Measurements from ENCODE around the gene HDAC5.

The HDAC5 gene

DNA sequence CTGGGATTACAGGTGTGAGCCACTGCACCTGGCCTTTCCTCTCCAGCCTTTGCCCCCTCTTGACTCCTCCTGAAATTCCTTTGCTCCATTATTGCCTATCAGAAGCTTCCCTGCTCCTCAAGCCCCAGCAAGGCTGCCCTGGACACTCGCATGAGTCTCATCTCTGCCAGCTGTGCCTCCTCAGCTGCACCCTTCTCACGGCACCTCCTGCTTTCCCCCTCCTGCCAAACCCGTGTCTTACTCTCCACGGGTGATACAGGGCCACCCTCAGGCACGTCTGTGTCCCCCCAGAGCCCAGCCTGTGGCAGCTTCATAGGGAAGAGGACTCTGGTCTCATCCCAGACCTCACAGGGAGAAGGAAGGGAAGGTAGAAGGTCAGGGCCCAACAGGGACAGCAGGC, 37.5 kb downstream of the HDAC5 start:
- no peak overlapping the region for H3K27ac ChIP-seq (replicated peaks)
- no peaks in the 10 kb centered on the region for H3K27me3 ChIP-seq (ENCODE audit: insufficient read depth, poor library complexity, severe bottlenecking)
- TF ChIP-seq, protein P1, sequence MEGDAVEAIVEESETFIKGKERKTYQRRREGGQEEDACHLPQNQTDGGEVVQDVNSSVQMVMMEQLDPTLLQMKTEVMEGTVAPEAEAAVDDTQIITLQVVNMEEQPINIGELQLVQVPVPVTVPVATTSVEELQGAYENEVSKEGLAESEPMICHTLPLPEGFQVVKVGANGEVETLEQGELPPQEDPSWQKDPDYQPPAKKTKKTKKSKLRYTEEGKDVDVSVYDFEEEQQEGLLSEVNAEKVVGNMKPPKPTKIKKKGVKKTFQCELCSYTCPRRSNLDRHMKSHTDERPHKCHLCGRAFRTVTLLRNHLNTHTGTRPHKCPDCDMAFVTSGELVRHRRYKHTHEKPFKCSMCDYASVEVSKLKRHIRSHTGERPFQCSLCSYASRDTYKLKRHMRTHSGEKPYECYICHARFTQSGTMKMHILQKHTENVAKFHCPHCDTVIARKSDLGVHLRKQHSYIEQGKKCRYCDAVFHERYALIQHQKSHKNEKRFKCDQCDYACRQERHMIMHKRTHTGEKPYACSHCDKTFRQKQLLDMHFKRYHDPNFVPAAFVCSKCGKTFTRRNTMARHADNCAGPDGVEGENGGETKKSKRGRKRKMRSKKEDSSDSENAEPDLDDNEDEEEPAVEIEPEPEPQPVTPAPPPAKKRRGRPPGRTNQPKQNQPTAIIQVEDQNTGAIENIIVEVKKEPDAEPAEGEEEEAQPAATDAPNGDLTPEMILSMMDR (IDR thresholded peaks at IDR 0.05; ENCODE audit: insufficient read depth, low read length): no peak
- TF ChIP-seq SPI1 (IDR thresholded peaks at IDR 0.05; ENCODE audit: borderline replicate concordance, low read depth): no peak
- no peak for TF ChIP-seq GABPA (IDR thresholded peaks at IDR 0.05; ENCODE audit: low read depth)
- no peak for TF ChIP-seq POLR2AphosphoS5 (IDR thresholded peaks at IDR 0.05; ENCODE audit: low read depth)
- TF ChIP-seq, protein P2, sequence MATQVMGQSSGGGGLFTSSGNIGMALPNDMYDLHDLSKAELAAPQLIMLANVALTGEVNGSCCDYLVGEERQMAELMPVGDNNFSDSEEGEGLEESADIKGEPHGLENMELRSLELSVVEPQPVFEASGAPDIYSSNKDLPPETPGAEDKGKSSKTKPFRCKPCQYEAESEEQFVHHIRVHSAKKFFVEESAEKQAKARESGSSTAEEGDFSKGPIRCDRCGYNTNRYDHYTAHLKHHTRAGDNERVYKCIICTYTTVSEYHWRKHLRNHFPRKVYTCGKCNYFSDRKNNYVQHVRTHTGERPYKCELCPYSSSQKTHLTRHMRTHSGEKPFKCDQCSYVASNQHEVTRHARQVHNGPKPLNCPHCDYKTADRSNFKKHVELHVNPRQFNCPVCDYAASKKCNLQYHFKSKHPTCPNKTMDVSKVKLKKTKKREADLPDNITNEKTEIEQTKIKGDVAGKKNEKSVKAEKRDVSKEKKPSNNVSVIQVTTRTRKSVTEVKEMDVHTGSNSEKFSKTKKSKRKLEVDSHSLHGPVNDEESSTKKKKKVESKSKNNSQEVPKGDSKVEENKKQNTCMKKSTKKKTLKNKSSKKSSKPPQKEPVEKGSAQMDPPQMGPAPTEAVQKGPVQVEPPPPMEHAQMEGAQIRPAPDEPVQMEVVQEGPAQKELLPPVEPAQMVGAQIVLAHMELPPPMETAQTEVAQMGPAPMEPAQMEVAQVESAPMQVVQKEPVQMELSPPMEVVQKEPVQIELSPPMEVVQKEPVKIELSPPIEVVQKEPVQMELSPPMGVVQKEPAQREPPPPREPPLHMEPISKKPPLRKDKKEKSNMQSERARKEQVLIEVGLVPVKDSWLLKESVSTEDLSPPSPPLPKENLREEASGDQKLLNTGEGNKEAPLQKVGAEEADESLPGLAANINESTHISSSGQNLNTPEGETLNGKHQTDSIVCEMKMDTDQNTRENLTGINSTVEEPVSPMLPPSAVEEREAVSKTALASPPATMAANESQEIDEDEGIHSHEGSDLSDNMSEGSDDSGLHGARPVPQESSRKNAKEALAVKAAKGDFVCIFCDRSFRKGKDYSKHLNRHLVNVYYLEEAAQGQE (IDR thresholded peaks at IDR 0.05; ENCODE audit: insufficient replicate concordance, low read depth): no peak
- no peak for DNase-seq (ENCODE audit: low read depth in 1 of 2, low spot score in 1 of 2)
- H3K4me3 ChIP-seq (replicated peaks; ENCODE audit: insufficient read depth, low read length): no peak overlapping the region

DNA sequence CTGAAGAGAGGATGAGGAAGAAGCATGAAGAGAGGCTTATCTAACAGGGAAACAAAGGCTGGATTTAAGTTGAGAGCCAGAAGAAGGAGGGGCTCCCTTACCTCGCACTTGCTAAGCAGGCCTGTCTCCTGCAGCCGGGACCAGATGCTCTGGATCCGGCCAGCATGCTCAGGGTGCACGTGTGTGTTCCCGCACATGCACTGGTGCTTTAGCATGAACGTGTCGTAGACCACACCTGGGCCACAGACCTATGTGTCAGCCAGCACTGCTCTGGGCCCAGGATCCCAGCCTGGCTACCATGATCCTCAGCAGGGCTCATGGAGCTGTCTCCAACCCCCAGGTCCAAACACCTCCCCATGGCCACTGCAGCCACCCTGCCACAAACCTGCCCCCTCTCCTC, 38.5 kb downstream of the HDAC5 start:
- H3K27ac ChIP-seq (replicated peaks): no peak overlapping the region
- DNase-seq (ENCODE audit: low read depth in 1 of 2, low spot score in 1 of 2): no peak
- no peak overlapping the region for H3K4me3 ChIP-seq (replicated peaks; ENCODE audit: insufficient read depth, low read length)
- TF ChIP-seq GABPA (IDR thresholded peaks at IDR 0.05; ENCODE audit: low read depth): no peak
- H3K27me3 ChIP-seq (ENCODE audit: insufficient read depth, poor library complexity, severe bottlenecking): no peaks in the 10 kb centered on the region

DNA sequence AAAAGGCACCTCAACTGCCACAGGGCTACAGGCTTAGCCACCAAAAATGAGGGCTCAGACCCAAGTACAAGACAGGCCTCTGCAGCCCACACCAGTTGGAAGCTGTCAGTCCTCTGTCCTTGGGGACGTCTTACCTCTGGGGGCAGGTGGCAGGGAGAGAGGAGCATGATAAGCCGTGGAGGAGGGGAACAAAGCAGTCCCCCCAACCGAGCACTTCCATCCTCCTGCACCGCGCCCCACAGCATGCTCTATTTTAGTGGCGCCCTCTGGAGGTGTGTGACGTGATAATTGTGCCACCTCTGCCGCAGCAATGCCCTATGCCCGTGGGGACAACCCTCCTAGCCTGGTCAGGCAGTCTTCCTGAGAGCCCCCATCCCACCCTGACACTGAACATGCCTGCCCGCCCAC, 39.3 kb downstream of the HDAC5 start:
- no peak for TF ChIP-seq POLR2AphosphoS5 (IDR thresholded peaks at IDR 0.05; ENCODE audit: low read depth)
- TF ChIP-seq, protein P2 (IDR thresholded peaks at IDR 0.05; ENCODE audit: insufficient replicate concordance, low read depth): no peak
- no peak for TF ChIP-seq GABPA (IDR thresholded peaks at IDR 0.05; ENCODE audit: low read depth)
- TF ChIP-seq, protein P1 (IDR thresholded peaks at IDR 0.05; ENCODE audit: insufficient read depth, low read length): peak; percentile 13
- H3K4me3 ChIP-seq (replicated peaks; ENCODE audit: insufficient read depth, low read length): no peak overlapping the region
- no peak overlapping the region for H3K27ac ChIP-seq (replicated peaks)
- H3K27me3 ChIP-seq (ENCODE audit: insufficient read depth, poor library complexity, severe bottlenecking): no peaks in the 10 kb centered on the region
- peak in 1 of 2 experiments; percentile 21 for DNase-seq (ENCODE audit: low read depth in 1 of 2, low spot score in 1 of 2)

DNA sequence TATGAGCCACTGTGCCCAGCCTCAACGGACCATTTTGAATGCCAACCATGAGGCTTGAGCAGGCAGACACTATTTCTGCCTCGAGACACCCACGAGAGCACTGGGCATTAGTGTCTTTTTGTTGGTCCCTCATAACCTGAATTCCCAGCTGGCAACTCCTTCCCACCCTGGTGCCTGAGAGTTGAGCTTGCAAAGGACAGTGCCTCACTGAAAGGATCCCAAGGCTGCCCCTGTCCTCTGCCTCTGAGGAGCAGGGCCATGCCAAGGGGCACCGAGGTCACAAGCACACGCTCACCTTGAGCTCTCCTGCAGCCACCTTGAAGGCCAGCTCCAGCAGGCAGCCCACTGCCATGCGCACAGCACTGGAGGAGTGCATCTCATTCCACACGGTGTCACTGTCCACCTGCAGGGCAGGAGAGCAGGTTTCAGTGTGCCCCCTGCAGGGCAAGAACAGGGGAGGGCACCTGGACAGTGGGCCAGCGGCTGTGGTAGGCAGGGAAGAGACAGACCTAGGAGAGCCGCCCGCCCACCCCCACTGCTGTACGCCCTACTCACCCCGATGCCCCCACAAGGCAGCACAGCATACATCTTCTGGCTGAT, 40.1 kb downstream of the HDAC5 start:
- Histone ChIP-seq H3K27ac (replicated peaks) (no peak overlapping the region), H3K4me3 (replicated peaks; ENCODE audit: insufficient read depth, low read length) (no peak overlapping the region), H3K27me3 (ENCODE audit: insufficient read depth, poor library complexity, severe bottlenecking) (no peaks in the 10 kb centered on the region)
- peak in 1 of 2 experiments; percentile 21 for DNase-seq (ENCODE audit: low read depth in 1 of 2, low spot score in 1 of 2)
- TF ChIP-seq, protein P2 (IDR thresholded peaks at IDR 0.05; ENCODE audit: insufficient replicate concordance, low read depth): no peak
- no peak for TF ChIP-seq GABPA (IDR thresholded peaks at IDR 0.05; ENCODE audit: low read depth)
- TF ChIP-seq, protein P1 (IDR thresholded peaks at IDR 0.05; ENCODE audit: insufficient read depth, low read length): no peak
- TF ChIP-seq POLR2AphosphoS5 (IDR thresholded peaks at IDR 0.05; ENCODE audit: low read depth): no peak
- no peak for TF ChIP-seq SPI1 (IDR thresholded peaks at IDR 0.05; ENCODE audit: borderline replicate concordance, low read depth)
